ENCODE measurements around the gene CHST14.
A peak's percentile ranks its signal among the peaks of the same experiment; 100 is the strongest.

CHST14 gene

GRCh38 chr15:40510201-40510600, 39.4 kb downstream of the CHST14 start:
- no peaks in the 10 kb centered on the region for H3K9me3 ChIP-seq (ENCODE audit: low read length)
- no peak overlapping the region for H3K4me3 ChIP-seq (ENCODE audit: low read depth, low read length, poor library complexity, severe bottlenecking)
- no peaks in the 10 kb centered on the region for H3K36me3 ChIP-seq (ENCODE audit: insufficient read depth, low read length)
- no peaks in the 10 kb centered on the region for H3F3A ChIP-seq (ENCODE audit: insufficient read depth, low read length)
- no peaks in the 10 kb centered on the region for H3K9me2 ChIP-seq (ENCODE audit: low read depth, low read length)
- H3K27me3 ChIP-seq (ENCODE audit: insufficient read depth, low read length): no peaks in the 10 kb centered on the region; the same call in 1 of the 2 replicates
- H3K27ac ChIP-seq (ENCODE audit: low read depth, low read length, poor library complexity, severe bottlenecking): no peak overlapping the region
- H3K4me1 ChIP-seq (ENCODE audit: insufficient read depth, low read length, severe bottlenecking): peaks cover 19% of the 10 kb centered on the region
- H3K9ac ChIP-seq (ENCODE audit: low read length): no peak overlapping the region
- H3K4me2 ChIP-seq (ENCODE audit: low read length): no peak overlapping the region; the same call in 1 of the 2 replicates
- H2AFZ ChIP-seq (ENCODE audit: low read length): no peak overlapping the region
- no peaks in the 10 kb centered on the region for H4K20me1 ChIP-seq (ENCODE audit: insufficient read depth, low read length)
- no peak for TF ChIP-seq CTCF (IDR thresholded peaks at IDR 0.05; ENCODE audit: low read length)
- no peaks in the 10 kb centered on the region for H3K79me2 ChIP-seq (ENCODE audit: insufficient read depth, low read length)

- no peaks in the 10 kb centered on the region for H3K36me3 ChIP-seq (ENCODE audit: insufficient read depth, low read length)
- H3K27me3 ChIP-seq (ENCODE audit: insufficient read depth, low read length): no peaks in the 10 kb centered on the region; the same call in 1 of the 2 replicates
- peak overlapping the region; percentile 54 for H3K4me3 ChIP-seq (ENCODE audit: low read depth, low read length, poor library complexity, severe bottlenecking)
- peaks cover 19% of the 10 kb centered on the region for H3K4me1 ChIP-seq (ENCODE audit: insufficient read depth, low read length, severe bottlenecking)
- H3K9ac ChIP-seq (ENCODE audit: low read length): no peak overlapping the region; the same call in 1 of the 2 replicates
- H3K9me3 ChIP-seq (ENCODE audit: low read length): no peaks in the 10 kb centered on the region
- H3K9me2 ChIP-seq (ENCODE audit: low read depth, low read length): no peaks in the 10 kb centered on the region
- peak overlapping the region; percentile 74 for H3K4me2 ChIP-seq (ENCODE audit: low read length)
- H3K27ac ChIP-seq (ENCODE audit: low read depth, low read length, poor library complexity, severe bottlenecking): no peak overlapping the region
- H3K79me2 ChIP-seq (ENCODE audit: insufficient read depth, low read length): no peaks in the 10 kb centered on the region
- no peak for TF ChIP-seq CTCF (IDR thresholded peaks at IDR 0.05; ENCODE audit: low read length)
- no peak for TF ChIP-seq EZH2 (IDR thresholded peaks at IDR 0.05; ENCODE audit: borderline replicate concordance, low read length)
- no peaks in the 10 kb centered on the region for H4K20me1 ChIP-seq (ENCODE audit: insufficient read depth, low read length)
- no peak overlapping the region for H2AFZ ChIP-seq (ENCODE audit: low read length)
- H3F3A ChIP-seq (ENCODE audit: insufficient read depth, low read length): no peaks in the 10 kb centered on the region
These were observed 40.3 kb downstream of the CHST14 start for GRCh38 chr15:40511093-40511471.

- Histone ChIP-seq H2AFZ (ENCODE audit: low read length) (no peak overlapping the region), H3F3A (ENCODE audit: insufficient read depth, low read length) (no peaks in the 10 kb centered on the region), H3K27me3 (ENCODE audit: insufficient read depth, low read length) (no peaks in the 10 kb centered on the region; the same call in 1 of the 2 replicates), H3K4me1 (ENCODE audit: insufficient read depth, low read length, severe bottlenecking) (peaks cover 19% of the 10 kb centered on the region), H3K9me2 (ENCODE audit: low read depth, low read length) (no peaks in the 10 kb centered on the region), H3K4me2 (ENCODE audit: low read length) (peak overlapping the region; percentile 74), H3K9ac (ENCODE audit: low read length) (no peak overlapping the region; the same call in 1 of the 2 replicates), H3K36me3 (ENCODE audit: insufficient read depth, low read length) (no peaks in the 10 kb centered on the region), H3K79me2 (ENCODE audit: insufficient read depth, low read length) (no peaks in the 10 kb centered on the region), H3K27ac (ENCODE audit: low read depth, low read length, poor library complexity, severe bottlenecking) (no peak overlapping the region), H4K20me1 (ENCODE audit: insufficient read depth, low read length) (no peaks in the 10 kb centered on the region), H3K9me3 (ENCODE audit: low read length) (no peaks in the 10 kb centered on the region), H3K4me3 (ENCODE audit: low read depth, low read length, poor library complexity, severe bottlenecking) (peak overlapping the region; percentile 54)
- TF ChIP-seq CTCF (IDR thresholded peaks at IDR 0.05; ENCODE audit: low read length) (no peak), EZH2 (IDR thresholded peaks at IDR 0.05; ENCODE audit: borderline replicate concordance, low read length) (no peak)
These were observed 40.8 kb downstream of the CHST14 start for GRCh38 chr15:40511472-40512133.
